Stimulated activated CD4-positive, alpha-beta T cell treated with anti-CD3 and anti-CD28 coated beads, Interleukin-4, amount 100 ng/mL, for 1 hour (primary cell): Measurements from ENCODE around the gene ARHGAP19.

Experiments used
- DNase-seq: peaks from one replicate; pipeline ENCODE4 v3.0.0-alpha.2; 2020

The ARHGAP19 gene

GRCh38 chr10:97188261-97188711 lies 104.2 kb downstream of the ARHGAP19 start:
- no peak for DNase-seq

- DNase-seq: no peak
Observed at GRCh38 chr10:97186911-97187310, 105.5 kb downstream of the ARHGAP19 start.

- no peak for DNase-seq
Observed at GRCh38 chr10:97185326-97186058, 106.9 kb downstream of the ARHGAP19 start, which contains the start of gene SLIT1. Gene SLIT1, minus strand, starts transcription at chr10:97185959. Its CDS starts 285 bp downstream, at chr10:97185674.

- no peak for DNase-seq
Observed at GRCh38 chr10:97184971-97185325, 107.5 kb downstream of the ARHGAP19 start.

- DNase-seq: no peak
Observed at GRCh38 chr10:97183314-97183713, 109.1 kb downstream of the ARHGAP19 start.

- DNase-seq: no peak
Observed at GRCh38 chr10:97182288-97182990, 110.0 kb downstream of the ARHGAP19 start.

- DNase-seq: no peak
Observed at GRCh38 chr10:97180986-97181385, 111.5 kb downstream of the ARHGAP19 start.

GRCh38 chr10:97180363-97180755 lies 112.1 kb downstream of the ARHGAP19 start:
- no peak for DNase-seq

- no peak for DNase-seq
Observed at GRCh38 chr10:97179731-97180362, 112.6 kb downstream of the ARHGAP19 start.

- no peak for DNase-seq
Observed at GRCh38 chr10:97179311-97179710, 113.1 kb downstream of the ARHGAP19 start.

- no peak for DNase-seq
Observed at GRCh38 chr10:97178074-97178473, 114.4 kb downstream of the ARHGAP19 start.

- DNase-seq: no peak
Observed at GRCh38 chr10:97176226-97176625, 116.2 kb downstream of the ARHGAP19 start.

- DNase-seq: no peak
Observed at GRCh38 chr10:97175586-97175985, 116.9 kb downstream of the ARHGAP19 start.

- DNase-seq: no peak
Observed at GRCh38 chr10:97174941-97175340, 117.5 kb downstream of the ARHGAP19 start.

GRCh38 chr10:97174276-97174775 lies 118.1 kb downstream of the ARHGAP19 start:
- DNase-seq: no peak

GRCh38 chr10:97173036-97173435 lies 119.4 kb downstream of the ARHGAP19 start:
- no peak for DNase-seq
